Keratinocyte (primary cell): ENCODE results near the gene GARIN6.

Experiments used
- EZH2 ChIP-seq: IDR thresholded peaks from one replicate; pipeline ENCODE4 v1.6.1; 2012; ENCODE audit warnings: inconsistent platforms, mild to moderate bottlenecking, low read length, moderate library complexity
- TF ChIP-seq, protein P1 (sequence below), 3 experiments: IDR thresholded peaks in 1 of 3; conservative IDR thresholded peaks in 1 of 3; optimal IDR thresholded peaks in 1 of 3; 2 replicates in 2 of 3; 3 replicates in 1 of 3; pipeline versions ENCODE3 to v1.5.1; 2011; ENCODE audit warnings: low read length in 3 of 3, mild to moderate bottlenecking in 3 of 3, moderate library complexity in 2 of 3, control low read depth in 1 of 3, inconsistent platforms in 1 of 3; ENCODE audit not compliant: insufficient read depth in 2 of 3; ENCODE audit errors: extremely low read depth in 1 of 3

DNA sequence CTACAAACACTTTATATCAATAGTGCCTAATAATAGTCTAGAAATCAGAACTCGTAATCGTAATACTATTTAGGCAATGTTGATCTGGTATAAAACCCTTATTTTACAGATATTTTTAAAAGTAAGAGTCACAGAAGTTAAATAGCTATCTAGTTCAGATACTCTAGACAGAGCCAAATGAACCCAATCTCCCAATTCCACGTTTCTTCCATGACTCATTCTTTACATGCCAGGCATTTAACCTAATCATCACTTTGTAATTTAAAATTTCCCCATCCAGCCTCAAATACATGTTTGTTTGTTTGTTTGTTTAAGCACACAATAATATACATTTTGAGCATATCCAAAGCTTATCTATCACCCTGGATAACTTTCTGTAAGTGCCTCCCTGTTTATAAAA is 36.4 kb upstream of the GARIN6 start:
- TF ChIP-seq, protein P1, sequence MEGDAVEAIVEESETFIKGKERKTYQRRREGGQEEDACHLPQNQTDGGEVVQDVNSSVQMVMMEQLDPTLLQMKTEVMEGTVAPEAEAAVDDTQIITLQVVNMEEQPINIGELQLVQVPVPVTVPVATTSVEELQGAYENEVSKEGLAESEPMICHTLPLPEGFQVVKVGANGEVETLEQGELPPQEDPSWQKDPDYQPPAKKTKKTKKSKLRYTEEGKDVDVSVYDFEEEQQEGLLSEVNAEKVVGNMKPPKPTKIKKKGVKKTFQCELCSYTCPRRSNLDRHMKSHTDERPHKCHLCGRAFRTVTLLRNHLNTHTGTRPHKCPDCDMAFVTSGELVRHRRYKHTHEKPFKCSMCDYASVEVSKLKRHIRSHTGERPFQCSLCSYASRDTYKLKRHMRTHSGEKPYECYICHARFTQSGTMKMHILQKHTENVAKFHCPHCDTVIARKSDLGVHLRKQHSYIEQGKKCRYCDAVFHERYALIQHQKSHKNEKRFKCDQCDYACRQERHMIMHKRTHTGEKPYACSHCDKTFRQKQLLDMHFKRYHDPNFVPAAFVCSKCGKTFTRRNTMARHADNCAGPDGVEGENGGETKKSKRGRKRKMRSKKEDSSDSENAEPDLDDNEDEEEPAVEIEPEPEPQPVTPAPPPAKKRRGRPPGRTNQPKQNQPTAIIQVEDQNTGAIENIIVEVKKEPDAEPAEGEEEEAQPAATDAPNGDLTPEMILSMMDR (optimal IDR thresholded peaks at IDR 0.05 in 1 of 3, IDR thresholded peaks at IDR 0.05 in 1 of 3, conservative IDR thresholded peaks at IDR 0.05 in 1 of 3; ENCODE audit: extremely low read depth in 1 of 3, insufficient read depth in 2 of 3, low read length in 3 of 3): no peak
- TF ChIP-seq EZH2: no peak
